Measurements from ENCODE around the gene AK5. TPM values are rescaled to one million over a fixed set of nuclear protein-coding genes. Genes with fewer than 3 reads are reported as not detected.

The AK5 gene, protein sequence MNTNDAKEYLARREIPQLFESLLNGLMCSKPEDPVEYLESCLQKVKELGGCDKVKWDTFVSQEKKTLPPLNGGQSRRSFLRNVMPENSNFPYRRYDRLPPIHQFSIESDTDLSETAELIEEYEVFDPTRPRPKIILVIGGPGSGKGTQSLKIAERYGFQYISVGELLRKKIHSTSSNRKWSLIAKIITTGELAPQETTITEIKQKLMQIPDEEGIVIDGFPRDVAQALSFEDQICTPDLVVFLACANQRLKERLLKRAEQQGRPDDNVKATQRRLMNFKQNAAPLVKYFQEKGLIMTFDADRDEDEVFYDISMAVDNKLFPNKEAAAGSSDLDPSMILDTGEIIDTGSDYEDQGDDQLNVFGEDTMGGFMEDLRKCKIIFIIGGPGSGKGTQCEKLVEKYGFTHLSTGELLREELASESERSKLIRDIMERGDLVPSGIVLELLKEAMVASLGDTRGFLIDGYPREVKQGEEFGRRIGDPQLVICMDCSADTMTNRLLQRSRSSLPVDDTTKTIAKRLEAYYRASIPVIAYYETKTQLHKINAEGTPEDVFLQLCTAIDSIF
- 0.11 and 0.51 TPM in 2 replicates for total RNA-seq (2014; rRNA removed; shearing (Covaris generic))
- polyA plus RNA-seq (2015; cell fraction: cytosol; rRNA removed), result 0.18 TPM in 1 of 2 replicates, not detected in the other
- polyA plus RNA-seq (2015; cell fraction: nucleus; rRNA removed), result not detected in 2 replicates

DNA sequence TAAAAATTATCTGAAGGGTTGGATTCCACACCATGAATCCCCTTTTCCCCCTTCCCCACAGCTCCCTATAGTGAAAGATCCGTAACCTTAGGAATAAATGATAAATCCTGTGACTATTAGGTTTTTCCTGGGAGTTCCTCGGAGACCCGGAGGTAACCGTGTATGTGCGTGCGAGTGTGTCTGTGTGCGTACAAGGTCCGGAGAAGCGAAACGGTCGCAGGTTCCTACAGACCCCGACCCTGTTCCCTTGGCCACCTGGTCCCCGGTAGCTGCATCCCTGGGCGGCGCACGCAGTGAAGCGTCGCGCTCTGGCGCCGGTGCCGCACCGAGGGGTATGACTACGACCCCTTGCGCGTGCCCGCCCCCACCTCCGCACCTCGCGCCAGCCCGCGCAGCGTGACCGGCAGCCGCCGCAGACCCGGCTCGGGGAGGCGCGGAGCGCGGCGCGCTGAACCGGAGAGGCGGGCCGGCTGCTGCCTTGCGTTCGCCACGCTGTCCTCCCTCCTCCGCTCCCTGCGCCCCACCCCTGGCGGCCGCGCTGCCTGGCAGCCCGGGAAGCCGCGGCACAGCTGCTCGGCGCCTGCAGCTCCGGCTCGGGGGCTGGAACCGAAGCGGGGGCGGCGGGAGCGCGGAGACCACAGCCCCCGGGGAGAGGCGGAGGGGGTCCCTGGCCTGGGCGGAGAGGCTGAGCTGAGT lies at the start of gene AK5:
Gene AK5, plus strand, starts transcription at position 529 of the 696 bp plus-strand sequence. CDS start 295 bp downstream, outside the sequence.
- no peak for DNase-seq (ENCODE audit: low read depth, low spot score)
- in situ Hi-C loops (cut with HindIII; ENCODE audit: low pct_unique_long_range_greater_than_20kb, low sequenced_read_pairs), result no loop called here

DNA sequence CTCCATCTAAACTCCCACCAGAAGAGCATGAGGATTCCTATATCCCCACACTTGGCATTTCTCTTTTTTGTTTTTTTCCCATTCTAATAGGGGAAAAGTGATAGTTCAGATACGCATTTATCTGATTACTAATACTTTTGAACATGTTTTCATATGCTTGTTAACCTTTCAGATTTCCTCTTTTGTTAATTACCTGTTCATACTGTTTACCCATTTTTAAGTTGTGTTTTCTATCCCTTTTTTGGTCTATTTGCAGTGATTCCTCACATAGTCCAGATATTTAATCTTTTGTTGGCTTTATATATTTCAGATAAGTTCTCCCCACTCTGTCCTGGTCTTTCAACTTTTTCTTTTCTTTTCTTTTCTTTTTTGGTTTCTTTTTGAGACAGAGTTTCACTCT lies 49.0 kb upstream of the AK5 start:
- in situ Hi-C loops (cut with HindIII; ENCODE audit: low pct_unique_long_range_greater_than_20kb, low sequenced_read_pairs), result no loop called here
- DNase-seq (ENCODE audit: low read depth, low spot score), result no peak

DNA sequence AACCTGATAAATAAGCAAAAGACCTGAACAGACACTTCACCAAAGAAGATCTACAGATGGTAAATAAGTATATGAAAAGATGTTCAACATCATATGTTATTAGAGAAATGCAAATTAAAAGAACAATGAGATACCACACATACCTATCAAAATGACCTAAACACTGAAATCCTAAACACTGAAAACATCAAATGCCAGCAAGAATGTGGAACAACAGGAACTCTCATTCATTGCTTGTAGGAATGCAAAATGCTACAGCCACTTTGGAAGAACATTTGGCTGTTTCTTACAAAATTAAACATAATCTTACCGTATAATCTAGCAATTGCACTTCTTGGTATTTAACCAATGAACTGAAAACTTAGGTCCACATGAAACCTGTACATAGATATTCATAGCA lies 47.7 kb upstream of the AK5 start:
- DNase-seq (ENCODE audit: low read depth, low spot score), result no peak
- in situ Hi-C loops (cut with HindIII; ENCODE audit: low pct_unique_long_range_greater_than_20kb, low sequenced_read_pairs), result no loop called here

DNA sequence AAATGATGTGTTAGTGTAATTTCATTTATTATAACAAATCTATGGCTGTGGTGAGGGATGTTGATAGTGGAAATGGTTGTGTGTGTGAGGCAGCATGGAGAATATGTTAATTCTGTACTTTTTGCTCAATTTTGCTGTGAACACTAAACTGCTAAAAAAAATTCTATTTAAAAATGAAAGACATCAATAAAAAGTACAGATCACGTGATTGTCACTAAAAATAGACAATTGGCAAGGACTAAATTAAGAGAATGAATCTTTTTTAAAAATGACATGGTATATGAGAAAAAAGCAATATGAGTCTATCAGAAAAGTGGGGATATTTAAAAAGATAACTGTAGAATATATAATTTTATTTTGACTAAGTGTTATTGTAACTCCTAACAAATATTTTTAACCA lies 46.9 kb upstream of the AK5 start:
- in situ Hi-C loops (cut with HindIII; ENCODE audit: low pct_unique_long_range_greater_than_20kb, low sequenced_read_pairs), result no loop called here
- no peak for DNase-seq (ENCODE audit: low read depth, low spot score)

DNA sequence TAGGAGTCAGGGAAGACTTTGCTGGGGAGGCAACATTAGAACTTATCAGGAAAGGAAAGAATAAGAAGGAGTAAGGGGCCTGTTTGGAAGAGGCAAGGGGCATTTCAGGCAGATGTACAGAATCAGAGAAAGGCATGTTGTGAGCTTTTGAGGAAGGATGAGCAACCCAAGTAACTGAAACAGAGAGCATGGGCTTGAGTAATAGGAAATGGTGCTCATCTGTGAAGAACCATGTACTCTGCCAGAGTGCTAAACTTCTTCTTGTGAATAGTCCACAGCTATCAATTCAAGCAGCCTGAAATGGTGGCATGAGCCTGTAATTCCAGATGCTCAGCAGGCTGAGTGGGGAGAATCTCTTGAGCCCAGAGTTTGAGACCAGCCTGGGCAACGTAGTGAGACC lies 43.4 kb upstream of the AK5 start:
- in situ Hi-C loops (cut with HindIII; ENCODE audit: low pct_unique_long_range_greater_than_20kb, low sequenced_read_pairs), result no loop called here
- DNase-seq (ENCODE audit: low read depth, low spot score), result no peak

DNA sequence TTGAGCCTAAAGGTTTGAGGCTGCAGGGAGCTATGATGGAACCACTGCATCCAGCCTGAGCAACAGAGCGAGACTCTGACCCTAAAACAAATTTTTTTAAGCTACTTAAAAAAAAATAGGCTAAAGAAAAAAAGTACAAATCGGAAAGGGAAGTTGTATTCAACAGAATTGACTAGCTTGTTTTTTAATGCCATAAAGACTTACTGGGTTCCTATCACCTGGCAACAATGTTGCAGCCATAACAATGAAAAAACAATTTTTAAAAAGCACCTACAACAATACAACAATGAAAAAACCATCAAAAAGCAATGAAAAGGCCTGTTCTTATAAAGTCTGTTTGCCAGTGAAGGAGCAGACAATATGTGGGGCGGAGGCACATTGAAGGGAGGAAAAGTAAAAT lies 42.5 kb upstream of the AK5 start:
- DNase-seq (ENCODE audit: low read depth, low spot score), result no peak
- in situ Hi-C loops (cut with HindIII; ENCODE audit: low pct_unique_long_range_greater_than_20kb, low sequenced_read_pairs), result no loop called here

DNA sequence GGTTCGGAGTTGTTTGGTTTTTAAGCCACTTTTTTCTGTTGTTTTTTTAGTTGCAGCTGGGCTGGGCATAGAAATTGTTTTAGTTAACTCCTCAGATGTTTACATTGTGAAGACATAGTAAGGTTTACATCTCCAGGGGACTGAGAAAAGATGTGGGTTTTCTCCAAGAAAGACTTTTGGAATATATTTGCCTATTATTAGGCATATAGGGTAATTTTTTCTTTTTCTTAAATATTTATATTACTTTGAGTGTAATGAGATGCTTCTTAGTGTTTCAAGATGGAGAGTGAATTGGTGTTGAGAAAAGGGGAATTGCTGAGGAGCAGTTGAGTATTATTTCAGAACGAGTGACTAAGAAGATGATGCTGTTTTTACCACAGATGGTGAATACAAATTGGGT lies 36.0 kb upstream of the AK5 start:
- DNase-seq (ENCODE audit: low read depth, low spot score), result no peak
- in situ Hi-C loops (cut with HindIII; ENCODE audit: low pct_unique_long_range_greater_than_20kb, low sequenced_read_pairs), result no loop called here

DNA sequence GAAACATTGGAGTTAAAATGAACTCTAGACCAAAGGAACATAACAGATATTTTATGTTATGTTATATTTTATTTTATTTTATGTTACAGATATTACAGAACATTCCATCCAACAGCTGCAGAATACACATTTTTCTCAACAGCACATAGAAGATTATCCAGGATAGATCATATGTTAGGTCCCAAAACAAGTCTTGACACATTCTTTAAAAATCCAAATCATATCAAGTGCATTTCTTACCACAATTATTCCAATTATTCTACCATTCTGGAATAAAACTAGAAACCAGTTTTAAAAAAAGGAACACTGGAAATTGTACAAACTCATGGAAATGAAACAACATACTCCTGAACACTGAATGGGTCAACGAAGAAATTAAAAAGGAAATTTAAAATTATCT lies 31.7 kb upstream of the AK5 start:
- no peak for DNase-seq (ENCODE audit: low read depth, low spot score)
- in situ Hi-C loops (cut with HindIII; ENCODE audit: low pct_unique_long_range_greater_than_20kb, low sequenced_read_pairs), result no loop called here

DNA sequence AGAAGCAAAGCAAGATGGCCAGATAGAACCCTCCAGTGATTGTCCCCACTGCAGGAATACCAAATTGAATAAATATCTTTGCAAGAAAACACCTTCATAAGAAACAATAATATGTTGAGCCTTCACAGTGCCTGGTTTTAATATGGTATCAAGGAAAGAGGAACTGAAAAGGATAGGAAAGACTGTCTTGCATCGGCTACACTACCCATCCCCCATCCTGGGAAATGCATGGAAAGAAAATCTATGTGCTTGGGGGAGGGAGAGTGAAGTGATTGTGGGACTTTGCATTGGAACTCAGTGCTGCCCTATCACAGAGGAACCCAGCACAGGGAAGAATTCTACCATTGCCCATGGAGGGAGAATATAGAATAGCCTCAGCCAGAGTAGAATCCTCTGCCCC lies 28.6 kb upstream of the AK5 start:
- no peak for DNase-seq (ENCODE audit: low read depth, low spot score)
- in situ Hi-C loops (cut with HindIII; ENCODE audit: low pct_unique_long_range_greater_than_20kb, low sequenced_read_pairs), result no loop called here

DNA sequence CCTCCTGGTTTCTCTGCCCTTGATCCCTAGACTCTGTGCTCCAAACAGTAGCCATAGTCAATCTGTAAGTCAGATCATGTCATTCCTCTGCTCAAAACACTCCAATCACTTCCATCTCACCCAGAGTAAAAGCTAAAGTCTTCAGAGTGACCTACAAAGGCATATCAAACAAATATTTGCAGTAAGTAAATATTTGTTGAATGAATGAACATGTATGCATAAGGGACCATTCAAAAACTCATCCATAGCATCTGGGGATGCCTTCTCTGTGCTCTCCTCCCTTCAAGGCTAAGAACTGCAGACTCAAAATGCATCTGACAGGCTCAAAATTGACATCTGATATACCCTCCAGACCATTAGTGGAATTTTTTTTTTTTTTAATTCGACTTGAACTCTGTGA lies 18.1 kb upstream of the AK5 start:
- in situ Hi-C loops (cut with HindIII; ENCODE audit: low pct_unique_long_range_greater_than_20kb, low sequenced_read_pairs), result no loop called here
- DNase-seq (ENCODE audit: low read depth, low spot score), result no peak

DNA sequence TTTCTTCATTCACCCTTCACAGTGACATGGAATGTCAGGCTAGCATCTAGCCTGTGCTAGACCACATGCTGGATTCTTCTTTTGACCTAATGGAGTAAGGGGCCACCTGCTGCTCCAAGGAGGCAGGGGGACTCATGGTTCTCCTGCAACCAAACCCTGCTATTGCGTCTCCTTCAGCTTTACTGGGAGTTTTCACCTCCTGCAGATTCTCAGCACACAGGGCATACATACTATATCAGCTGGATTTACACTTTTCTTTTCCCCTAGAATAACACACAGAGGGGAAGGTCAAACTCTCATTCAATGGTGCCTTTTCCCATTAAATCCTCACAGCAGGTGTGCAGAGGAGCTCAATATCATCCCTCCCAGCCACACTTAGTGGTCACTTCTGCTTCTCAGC lies 16.6 kb upstream of the AK5 start:
- DNase-seq (ENCODE audit: low read depth, low spot score), result no peak

DNA sequence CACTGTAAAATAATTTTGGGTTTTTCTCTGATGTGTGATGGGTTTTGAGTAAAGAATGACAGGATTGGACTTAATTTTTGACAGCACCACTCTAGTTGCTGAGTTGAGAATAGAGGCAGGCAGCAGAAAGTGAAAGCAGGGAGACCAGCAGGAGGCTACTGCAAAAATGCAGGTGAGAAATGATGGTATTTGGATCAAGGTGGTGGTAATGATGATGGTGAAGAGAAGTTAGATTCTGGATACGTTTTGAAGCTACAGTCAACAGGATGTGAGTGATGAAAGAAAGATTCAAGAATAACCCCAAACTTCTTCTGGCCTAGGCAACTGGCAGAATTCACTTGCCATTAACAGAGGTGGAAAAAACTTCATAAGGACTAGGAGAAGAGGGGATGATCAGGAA lies 14.8 kb upstream of the AK5 start:
- DNase-seq (ENCODE audit: low read depth, low spot score), result no peak
- in situ Hi-C loops (cut with HindIII; ENCODE audit: low pct_unique_long_range_greater_than_20kb, low sequenced_read_pairs), result no loop called here

More for the DNA sequence above, 16.6 kb upstream of the AK5 start:
- in situ Hi-C loops (cut with HindIII; ENCODE audit: low pct_unique_long_range_greater_than_20kb, low sequenced_read_pairs), result no loop called here

DNA sequence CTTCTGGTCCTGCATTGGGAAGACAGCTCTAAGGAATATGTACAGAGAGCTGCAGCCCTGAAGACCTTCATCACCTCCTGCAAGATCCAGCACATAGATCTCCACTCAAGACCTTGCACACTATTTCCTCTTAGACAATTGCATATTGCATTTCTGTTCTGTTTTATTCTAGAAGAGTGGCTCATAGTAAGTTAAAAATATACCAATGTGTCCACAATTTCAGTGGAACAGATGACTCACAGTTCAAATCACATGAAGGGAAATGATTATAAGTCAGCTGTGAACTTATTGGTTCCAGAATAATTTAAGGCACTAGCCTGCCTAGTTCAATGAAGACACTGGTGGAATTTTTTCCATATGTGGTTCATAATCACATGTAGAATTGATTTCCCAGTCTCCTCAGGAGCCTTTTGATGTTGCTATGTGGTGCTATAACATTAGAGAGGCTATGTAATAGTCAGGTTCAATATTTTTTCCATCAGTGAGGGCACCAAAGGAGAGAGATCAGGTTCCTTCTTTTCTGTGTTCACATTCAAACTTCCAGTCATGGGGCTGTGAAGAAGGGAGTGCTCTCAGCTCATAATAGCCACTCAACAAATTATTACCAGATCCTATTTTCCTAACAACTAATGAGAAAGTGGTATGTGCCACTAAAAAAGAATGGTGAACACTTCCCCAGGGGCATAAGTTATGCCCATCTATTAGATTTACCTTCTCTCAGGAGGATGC lies 9.8 kb upstream of the AK5 start:
- in situ Hi-C loops (cut with HindIII; ENCODE audit: low pct_unique_long_range_greater_than_20kb, low sequenced_read_pairs), result no loop called here
- no peak for DNase-seq (ENCODE audit: low read depth, low spot score)

DNA sequence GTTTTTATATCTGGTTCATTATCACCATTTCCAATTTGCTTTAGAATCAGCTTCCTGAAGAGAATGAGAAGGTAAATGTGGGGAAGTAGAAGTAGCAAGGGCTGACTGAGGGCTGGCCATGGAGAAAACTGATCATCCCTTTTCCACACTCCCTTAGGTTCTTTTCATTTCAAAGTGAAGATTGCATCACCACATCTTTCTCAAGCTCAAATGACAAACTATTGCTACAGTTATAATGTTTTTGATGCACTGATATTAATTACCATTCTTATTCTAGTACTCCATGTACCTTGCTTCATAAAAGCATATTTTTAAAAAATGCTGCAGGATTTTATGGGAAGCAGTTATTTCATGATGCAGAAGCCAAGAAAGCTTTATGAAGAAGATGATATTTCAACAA lies 7.9 kb upstream of the AK5 start:
- in situ Hi-C loops (cut with HindIII; ENCODE audit: low pct_unique_long_range_greater_than_20kb, low sequenced_read_pairs), result no loop called here
- DNase-seq (ENCODE audit: low read depth, low spot score), result no peak

DNA sequence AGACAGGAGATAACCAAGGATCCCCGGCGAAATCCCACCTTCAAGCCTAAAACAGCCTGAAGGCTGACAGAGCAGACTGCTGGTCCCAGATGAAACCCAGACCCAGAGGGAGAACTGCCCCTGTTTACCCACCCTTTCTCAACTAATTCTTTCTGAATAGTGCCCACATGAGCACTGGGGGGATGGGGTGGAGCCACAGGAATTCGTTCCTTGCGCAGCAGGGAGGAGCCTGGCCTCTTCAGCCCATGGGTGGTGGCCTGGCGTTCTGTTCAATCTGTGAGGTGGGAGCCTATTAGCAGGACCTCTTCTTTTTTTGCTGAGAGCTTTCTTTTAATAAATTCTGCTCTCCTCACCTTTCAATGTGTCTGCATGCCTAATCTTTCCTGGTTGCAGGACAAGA lies 6.6 kb upstream of the AK5 start:
- in situ Hi-C loops (cut with HindIII; ENCODE audit: low pct_unique_long_range_greater_than_20kb, low sequenced_read_pairs), result no loop called here
- DNase-seq (ENCODE audit: low read depth, low spot score), result no peak

DNA sequence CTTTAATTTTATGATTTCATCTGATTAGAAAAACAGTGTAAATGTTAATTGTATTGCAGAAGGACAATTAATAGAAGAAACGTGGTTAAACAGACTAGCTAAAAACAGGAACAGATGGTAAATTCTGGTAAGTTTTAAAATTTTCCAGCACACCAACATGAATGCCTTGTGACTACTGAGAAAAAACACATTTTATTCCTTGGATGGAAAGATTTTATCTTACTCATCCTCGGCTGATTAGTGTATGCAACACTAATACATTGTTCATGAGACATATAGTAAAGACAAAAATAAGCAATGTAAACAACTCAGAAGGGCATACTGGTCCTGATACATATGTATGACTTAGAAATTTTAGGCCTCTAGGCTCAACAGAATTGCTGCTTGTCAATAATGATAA lies 4.9 kb upstream of the AK5 start:
- in situ Hi-C loops (cut with HindIII; ENCODE audit: low pct_unique_long_range_greater_than_20kb, low sequenced_read_pairs), result no loop called here
- no peak for DNase-seq (ENCODE audit: low read depth, low spot score)

DNA sequence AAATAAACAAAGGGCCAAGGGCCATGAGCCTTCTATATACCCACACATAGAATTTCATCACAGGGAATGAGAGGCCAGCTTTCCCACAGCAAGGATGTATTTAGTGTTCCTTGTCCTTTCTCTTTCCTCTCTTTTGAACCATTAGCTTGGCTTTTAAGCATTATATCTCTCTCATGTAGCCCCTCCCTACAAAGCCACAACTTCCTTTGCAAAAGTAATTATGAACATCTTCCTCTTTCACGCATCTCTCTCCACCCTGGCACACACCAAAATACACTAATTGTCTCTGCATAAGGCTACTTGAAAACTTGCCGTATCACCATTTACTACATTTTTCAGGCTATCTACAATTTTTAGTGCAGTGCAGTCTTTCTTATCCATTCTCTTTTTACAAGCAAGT lies 1.9 kb upstream of the AK5 start:
- no peak for DNase-seq (ENCODE audit: low read depth, low spot score)

DNA sequence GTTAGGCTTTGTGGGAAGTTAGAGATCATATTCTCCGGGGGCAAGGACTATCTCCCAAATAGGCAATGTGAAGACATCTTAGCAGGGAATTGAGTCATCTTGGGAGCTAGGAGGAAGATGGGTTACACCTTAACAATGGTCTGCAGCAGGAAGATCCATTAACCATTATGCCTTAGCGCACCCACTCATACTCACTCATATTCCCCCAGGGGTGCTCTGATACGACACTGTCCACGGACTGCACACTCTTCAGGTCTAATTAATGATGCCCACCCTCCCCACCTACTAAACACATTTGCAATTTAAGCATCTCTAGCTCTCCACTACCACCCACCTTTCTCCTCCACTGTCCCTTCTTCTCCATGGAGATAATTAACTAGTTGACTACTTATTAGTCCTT lies 857 bp upstream of the AK5 start:
- in situ Hi-C loops (cut with HindIII; ENCODE audit: low pct_unique_long_range_greater_than_20kb, low sequenced_read_pairs), result no loop called here
- no peak for DNase-seq (ENCODE audit: low read depth, low spot score)

More for the DNA sequence above, 1.9 kb upstream of the AK5 start:
- in situ Hi-C loops (cut with HindIII; ENCODE audit: low pct_unique_long_range_greater_than_20kb, low sequenced_read_pairs), result no loop called here

Measured in SK-MEL-5 (cell line).